Right forelimb (tissue), 1 donor: ENCODE data around the gene RNU7-1.
"Not testable (repeated sequence)": the region's sequence is repeated elsewhere in the genome, so short reads cannot be mapped to it uniquely, and the experiment has no call there.

Experiments
- DNase-seq: peaks from one replicate; pipeline ENCODE4 v3.0.0-alpha.2; 2018

The RNU7-1 gene

DNA sequence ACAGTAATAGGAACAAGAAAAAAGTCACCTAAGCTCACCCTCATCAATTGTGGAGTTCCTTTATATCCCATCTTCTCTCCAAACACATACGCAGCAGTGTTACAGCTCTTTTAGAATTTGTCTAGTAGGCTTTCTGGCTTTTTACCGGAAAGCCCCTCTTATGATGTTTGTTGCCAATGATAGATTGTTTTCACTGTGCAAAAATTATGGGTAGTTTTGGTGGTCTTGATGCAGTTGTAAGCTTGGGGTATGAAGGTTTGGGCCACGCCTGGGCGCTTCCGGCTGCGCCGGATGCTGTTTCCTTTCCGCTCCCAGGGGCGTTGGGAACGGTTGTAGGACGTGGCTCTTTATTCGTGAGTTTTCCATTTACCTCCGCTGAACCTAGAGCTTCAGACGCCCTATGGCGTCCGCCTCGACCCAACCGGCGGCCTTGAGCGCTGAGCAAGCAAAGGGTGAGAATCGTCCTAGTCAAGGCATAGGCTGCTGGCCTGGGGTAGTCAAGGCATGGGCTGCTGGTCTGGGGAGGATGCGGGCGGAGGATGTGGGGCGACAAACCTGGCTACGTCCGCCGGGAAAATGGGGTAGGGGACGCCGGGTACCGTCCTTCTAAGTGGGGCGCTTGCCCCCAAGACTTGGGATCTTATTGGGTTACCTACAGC lies at the start of gene RNU7-1, which contains the start of gene C12orf57:
RNU7-1 (plus strand) TSS at position 95 of the 659 bp plus-strand sequence.
C12orf57 (plus strand) TSS at position 301 of the 659 bp plus-strand sequence; CDS start at position 401, 100 bp downstream.
- DNase-seq: peak; percentile 89

DNA sequence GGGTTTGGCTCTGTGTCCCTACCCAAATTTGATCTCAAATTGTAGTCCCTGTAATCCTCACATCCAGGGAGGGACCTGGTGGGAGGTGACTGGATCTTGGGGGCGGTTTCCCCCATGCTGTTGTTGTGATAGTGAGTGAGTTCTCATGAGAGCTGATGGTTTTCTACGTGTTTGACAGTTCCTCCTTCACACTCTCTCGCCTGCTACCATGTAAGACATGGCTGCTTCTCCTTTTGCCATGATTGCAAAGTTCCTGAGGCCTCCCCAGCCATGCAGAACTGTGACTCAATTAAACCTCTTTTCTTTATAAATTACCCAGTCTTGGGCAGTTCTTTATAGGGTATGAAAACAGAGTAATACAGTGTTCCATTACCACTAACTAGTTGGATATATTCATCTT lies 49.3 kb upstream of the RNU7-1 start:
- no peak for DNase-seq

DNA sequence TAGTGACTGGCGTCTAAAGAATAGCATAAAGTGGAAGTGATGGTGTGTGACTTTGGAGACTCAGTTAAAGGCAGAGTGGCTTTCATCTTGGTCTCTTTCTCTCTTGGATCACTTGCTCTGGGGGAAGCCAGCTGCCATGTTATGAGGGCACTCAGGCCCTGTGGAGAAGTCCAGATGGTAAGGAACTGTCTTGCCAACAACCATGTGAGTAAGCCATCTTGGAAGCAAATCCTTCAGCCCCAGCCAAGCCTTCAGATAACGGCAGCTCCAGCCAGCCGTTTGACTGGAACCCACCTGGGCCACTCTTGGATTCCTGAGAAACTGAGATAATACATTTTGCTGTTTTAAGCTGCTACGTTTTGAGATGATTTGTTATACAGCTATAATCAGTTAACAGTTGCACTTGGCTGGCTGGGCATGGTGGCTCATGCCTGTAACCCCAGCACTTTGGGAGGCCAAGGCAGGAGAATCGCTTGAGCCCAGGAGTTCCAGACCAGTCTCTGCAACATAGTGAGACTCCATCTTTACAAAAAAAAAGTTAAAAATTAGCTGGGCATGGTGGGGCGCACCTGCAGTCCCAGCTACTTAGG lies 46.7 kb upstream of the RNU7-1 start:
- no peak for DNase-seq

DNA sequence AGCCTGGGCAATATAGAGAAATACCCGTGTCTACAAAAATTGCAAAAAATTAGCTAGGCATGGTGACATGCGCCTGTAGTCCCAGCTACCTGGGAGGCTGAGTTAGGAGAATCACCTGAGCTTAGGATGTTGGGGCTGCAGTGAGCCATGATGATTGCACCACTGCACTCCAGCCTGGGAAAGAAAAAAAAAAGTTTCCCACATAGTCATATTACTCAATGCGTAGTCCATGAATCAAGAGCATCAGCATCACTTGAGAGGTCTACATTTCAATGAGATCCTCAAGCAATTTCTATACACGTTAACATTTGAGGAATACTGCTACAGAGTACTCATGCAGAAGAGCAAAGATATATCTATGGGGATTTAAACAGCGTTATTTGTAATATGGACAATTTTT lies 44.2 kb upstream of the RNU7-1 start:
- no peak for DNase-seq

DNA sequence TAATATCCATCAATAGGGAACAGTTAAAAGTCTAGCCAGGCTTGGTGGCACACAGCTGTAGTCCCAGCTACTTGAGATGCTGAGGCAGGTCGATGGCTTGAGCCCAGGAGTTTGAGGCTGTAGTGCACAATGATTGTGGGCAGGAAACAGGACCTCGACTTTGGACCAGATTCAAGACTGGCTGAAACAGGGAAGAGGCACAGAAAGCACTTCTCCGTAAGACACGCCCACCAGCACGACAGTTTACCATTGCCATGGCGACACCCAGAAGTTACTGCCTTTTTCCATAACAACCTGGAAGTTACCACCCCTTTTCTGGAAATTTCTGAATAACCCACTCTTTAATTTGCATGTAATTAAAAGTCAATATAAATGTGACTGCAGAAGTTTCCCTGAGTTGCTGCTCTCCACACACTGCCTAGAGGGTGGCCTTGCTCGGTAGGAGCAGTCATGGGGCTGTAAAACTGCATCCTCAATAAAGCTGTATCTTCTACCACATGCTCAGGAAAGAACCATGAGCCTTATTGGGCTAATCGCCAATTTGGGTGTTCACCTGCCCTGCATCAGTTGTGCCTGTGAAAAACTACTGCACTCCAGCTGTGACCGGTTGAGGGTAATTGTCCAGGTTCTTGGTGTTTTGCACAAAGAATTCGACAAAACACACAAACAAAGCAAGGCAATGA lies 43.6 kb upstream of the RNU7-1 start:
- no peak for DNase-seq

DNA sequence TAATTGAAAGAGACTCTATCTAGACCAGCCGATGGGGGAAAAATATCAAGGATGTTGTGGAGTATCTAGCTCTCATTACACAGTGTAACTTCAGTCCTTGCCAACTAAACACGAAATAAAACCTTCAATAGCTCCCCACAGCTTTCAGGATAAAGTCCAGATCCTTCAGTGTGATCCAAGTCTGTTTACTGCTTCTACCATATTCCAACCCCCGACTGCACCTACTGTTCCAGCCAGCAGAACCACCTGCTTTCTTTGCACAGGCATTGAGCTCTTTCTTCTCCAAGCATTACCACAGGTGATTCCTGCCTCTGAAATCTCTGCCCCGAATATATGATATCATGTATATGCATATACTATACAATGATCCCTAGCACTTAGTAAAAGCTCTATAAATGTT lies 41.2 kb upstream of the RNU7-1 start:
- DNase-seq: no peak

DNA sequence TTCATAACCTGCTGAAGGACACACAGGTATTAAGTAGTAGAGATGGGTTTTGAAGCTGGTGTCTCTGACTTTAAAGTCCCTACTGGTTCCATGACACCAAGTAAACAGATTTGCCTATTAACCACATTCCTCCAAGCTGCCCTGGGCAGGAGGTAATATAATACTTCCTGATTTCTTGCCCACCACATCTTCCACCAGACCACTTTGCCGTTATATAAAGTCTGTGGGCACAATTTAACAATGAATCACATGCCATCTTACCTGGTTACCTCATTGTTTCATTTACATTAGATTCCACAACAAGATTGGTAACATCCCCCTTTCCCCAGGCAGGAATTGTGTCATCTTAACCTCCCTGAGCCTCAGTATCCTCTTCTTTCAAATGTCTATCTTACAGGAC lies 39.9 kb upstream of the RNU7-1 start:
- DNase-seq: no peak

DNA sequence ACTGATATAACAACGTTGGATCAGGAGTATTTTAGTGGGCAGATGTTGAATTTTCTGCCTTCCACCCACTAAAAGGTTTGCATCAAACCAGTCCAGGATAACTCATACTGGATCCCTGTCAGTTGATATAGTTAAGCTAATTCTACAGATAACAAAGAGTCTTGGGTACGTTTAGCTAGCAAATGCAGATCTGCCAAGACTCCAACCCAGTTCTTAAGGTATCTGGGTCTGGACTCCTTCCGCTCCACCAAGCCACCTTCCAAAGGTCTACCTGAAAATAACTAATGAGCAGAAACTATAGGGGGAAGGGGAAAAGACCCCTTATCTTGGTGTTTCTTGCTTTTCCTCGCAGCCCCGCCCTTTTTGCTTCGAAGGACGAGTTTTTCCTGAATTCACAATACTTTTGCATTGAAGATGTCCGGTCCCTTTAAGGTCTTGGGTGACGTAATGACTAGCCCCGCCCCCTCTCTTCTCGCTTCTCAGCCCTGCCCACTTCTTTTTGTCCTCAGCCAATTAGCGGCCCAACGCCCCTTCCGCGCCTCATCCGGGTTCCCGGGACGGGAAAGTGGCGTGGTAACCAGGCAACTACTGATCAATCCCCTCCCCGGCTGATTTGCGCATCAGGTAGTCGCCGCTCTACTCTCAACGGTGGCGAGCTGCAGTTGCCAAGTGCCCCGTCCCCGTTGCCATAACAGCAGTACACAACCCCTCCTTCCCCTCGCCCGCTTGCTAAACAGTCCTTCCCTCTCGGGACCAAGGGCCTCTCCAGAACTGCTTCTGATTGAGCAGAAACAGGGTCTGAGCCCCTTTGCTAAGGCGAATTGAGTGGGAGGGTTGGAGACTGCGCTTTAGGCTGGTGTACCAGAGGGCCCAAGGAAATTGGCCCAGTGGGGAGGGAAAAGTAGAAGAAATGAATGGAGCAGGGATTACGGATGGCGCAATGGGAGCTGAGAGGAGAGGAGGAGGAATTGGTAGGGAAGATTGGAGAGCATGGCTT lies 39.0 kb upstream of the RNU7-1 start, which contains the start of gene LRRC23:
LRRC23 (plus strand) TSS at position 543 of the 997 bp plus-strand sequence. CDS start 812 bp downstream, outside the sequence.
- DNase-seq: peak; percentile 98

DNA sequence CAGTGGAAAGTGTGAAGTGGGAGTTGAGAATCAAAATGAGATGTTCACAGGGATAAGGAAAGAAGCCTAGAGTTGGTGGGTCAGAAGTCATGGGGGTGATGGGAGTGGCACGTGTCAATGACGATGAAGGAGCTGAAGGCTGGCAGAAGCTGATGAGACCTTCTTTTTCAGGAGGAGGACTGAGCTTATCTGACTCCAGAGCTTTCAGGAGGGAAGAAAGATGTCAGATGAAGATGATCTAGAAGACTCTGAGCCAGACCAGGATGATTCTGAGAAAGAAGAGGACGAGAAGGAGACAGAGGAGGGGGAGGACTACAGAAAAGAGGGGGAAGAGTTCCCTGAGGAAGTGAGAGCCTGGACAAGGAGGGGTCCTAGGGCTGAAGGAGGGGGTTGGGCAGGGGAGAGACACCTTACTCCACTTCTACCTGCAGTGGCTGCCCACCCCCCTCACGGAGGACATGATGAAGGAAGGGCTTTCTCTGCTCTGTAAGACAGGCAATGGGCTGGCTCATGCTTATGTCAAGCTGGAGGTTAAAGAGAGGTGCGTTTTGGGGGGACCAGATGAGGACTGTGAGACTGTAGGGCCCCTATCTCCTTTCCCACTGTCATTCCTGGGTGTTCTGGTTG lies 38.1 kb upstream of the RNU7-1 start:
- no peak for DNase-seq

DNA sequence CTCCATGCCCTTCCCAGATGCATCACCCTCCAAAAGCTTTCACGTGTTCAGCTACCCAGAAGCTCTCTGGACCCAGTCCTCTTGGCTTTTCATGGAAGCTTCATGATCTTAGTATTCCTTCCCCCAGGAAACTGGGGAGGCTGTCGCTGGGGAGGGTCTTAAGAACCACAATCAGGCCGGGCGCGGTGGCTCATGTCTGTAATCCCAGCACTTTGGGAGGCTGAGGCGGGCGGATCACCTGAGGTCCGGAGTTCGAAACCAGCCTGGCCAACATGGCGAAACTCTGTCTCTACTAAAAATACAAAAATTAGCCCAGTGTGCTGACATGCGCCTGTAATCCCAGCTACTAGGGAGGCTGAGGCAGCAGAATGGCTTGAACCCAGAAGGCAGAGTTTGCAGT lies 35.5 kb upstream of the RNU7-1 start:
- not testable (repeated sequence) for DNase-seq

DNA sequence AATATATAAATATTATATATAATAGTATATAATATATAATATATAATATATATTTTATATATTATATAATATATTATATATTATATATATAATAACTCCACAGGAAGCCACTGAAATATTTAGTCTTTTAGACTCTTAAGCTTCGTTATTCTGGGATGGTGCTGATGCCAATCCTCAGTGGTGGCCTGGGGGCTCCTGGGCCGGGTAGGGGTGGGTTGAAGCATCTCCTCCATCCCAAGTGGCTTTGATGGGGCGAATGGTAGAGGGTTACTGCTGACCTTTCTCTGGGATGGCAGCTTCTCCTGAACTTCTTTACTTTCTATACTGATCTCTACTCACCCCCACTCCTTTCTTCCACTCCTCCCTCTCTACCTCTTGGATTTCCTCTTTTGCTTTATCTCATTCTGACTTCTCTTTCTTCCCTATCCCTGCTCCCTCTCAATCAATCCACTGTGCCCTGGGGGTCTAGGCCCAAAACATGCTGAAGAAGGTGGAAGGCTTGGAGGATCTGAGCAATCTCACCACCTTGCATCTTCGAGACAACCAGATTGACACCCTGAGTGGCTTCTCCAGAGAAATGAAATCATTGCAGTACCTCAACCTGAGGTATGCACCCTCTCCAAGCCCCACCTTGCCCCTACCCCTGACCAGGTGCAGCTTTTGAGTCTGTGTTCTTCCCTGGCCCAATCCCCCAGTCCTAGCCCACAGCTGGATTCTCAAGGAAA lies 34.0 kb upstream of the RNU7-1 start:
- no peak for DNase-seq

DNA sequence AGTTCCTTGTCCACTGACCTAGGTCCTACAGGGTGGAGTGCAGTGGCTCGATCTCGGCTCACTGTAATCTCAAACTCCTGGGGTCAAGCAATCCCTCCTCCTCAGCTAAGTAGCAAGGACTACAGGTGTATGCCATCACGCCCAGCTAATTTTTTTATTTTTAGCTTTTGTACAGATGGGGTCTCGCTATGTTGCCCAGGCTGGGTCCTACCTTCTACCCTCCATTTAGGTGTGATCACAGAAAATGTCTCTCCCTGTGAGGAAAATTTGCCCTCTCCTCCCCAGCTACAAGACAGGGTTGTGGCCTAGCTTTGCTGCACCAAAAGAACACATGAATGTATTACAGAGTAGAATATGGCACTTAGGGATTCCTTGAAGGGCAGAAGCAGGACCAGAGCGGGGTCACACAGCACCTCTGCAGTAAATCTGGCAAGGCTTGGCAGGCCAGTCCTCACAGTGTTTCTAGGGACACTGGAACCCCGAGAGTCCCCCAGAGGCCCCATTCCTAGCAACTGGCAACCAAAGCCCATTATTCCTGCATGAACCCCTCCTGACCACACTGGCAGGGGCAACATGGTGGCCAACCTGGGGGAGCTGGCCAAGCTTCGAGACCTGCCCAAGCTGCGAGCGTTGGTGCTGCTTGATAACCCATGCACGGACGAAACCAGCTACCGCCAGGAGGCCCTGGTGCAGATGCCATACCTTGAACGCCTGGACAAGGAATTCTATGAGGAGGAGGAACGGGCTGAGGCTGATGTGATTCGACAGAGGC lies 31.3 kb upstream of the RNU7-1 start:
- DNase-seq: no peak

DNA sequence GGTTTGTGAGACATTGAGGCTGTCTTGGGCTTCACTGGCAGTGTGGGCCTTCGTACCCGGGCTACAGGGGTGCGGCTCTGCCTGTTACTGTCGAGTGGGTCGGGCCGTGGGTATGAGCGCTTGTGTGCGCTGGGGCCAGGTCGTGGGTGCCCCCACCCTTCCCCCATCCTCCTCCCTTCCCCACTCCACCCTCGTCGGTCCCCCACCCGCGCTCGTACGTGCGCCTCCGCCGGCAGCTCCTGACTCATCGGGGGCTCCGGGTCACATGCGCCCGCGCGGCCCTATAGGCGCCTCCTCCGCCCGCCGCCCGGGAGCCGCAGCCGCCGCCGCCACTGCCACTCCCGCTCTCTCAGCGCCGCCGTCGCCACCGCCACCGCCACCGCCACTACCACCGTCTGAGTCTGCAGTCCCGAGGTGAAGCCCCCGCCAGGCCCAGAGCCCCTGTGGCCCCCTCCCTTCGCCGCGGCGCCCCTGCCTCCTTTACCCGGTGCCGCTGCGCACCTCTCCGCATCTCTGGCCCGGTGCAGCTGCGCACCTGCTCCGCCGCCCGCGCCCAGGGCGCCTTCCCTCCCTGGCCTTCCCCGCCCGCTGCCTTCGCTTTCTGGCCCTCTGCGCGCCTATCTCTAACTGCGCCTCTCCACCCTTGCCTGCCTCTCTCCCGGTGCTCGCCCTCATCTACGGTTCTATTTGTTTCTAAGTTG lies 29.2 kb upstream of the RNU7-1 start, which contains the start of gene ENO2:
ENO2 (plus strand) TSS at position 335 of the 701 bp plus-strand sequence. CDS start 1,253 bp downstream, outside the sequence.
- DNase-seq: peak; percentile 81

DNA sequence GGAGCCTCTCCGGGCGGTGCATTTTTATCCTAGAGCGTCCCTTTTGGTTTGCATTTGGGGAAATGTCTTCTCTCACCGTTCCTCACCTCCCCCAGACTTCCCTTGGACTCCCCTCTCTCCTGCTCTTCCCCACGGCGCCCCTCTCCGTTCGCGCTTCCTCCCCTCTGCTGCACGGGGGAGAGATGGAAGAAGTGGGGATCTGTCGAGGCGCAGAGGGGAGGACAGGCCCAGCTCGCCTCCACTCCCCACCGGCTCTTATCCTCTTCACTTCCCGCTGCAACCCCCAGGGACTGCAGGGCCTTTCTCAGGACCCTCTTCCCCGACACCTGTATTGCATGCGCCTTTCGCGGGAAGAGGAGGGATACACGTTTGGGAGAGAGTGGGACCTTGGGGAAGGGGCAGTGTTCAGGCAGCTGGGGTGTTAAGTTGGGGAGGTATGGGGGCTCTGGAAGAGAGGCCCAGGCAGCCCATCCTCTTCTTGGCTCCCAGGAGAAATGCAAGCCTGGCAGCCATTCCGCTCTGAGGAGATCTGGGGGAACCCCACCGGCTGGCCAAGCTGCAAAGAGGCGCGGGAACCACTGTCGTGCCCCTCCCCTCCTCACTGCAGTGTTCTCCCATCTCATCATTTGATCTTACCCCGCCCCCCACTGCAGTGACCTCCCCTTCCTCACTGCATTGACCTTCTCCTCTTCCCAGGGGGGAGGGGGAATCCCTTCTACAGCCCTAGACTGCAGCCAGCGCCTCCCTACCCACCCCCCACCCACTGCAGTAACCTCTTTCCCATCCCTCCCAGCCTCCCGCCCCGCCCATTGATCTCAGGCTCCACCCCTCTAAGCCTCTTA lies 28.4 kb upstream of the RNU7-1 start:
- no peak for DNase-seq

DNA sequence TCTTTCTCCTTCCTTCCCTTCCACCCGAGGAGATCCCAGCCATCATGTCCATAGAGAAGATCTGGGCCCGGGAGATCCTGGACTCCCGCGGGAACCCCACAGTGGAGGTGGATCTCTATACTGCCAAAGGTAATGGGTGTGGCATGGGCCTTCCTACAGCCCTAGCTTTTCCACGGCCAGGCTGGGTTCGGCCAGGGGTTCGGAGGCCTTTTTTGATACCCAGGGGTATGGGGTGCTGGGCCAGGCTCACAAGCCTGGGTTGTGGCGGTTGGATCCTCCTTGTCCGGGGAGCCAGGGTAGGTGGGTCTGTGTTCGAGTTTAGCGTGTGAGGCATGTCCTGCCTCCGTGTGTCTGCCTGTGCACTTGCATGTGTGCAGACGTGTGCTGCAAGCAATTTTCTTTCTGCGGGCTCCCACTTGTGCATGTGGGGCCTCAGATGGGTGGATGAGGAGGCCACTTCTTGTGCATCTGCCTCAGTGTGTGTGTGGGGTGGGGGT lies 27.8 kb upstream of the RNU7-1 start:
- no peak for DNase-seq

DNA sequence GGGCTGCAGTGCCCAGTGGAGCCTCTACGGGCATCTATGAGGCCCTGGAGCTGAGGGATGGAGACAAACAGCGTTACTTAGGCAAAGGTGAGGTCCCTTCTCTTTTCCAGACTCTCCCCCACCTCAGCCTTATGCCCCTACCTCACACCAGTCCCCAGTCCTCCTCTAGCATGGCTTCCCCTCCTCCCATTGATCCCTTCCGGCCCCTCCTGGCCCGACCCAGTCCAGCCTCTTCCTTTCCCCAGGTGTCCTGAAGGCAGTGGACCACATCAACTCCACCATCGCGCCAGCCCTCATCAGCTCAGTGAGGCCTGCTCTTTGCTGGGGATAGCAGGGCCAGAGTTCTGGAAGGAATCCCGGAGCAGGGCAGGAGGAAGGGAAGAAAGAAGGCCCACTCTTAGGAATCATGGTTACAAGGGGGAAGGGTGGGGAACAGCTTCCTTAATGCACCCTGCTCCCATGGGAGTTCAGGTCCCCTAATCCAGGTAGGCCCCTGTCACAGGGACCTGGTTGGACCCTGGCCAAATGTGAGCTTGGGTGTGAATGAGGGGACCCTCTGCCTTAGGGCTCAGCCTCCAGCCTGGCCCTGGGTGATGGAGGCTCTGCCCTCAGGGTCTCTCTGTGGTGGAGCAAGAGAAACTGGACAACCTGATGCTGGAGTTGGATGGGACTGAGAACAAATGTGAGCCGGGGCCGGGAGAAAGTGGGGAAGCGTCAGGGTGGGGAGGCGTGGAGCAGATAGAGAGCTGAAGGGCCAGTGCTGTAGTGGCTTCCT lies 27.0 kb upstream of the RNU7-1 start:
- DNase-seq: no peak

DNA sequence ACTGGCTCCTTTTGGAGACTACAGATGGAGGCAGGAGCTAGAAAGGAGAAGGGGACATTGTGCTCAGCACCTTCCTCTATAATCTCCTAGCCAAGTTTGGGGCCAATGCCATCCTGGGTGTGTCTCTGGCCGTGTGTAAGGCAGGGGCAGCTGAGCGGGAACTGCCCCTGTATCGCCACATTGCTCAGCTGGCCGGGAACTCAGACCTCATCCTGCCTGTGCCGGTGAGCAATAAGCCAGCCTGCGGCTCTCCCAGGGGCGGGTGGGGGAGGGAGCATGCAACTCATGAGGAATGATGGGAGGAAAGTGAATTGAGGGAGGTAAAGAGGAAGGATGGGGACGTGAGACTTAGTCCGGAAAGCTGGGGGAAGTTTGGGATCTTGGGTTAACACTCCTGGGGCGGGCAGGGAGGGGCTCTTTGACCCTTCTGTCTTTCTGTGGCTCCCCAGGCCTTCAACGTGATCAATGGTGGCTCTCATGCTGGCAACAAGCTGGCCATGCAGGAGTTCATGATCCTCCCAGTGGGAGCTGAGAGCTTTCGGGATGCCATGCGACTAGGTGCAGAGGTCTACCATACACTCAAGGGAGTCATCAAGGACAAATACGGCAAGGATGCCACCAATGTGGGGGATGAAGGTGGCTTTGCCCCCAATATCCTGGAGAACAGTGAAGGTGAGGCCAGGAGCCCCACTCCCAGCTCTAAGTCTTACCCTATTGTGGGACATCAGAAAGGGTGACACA lies 26.0 kb upstream of the RNU7-1 start:
- no peak for DNase-seq
